ENCODE data around the gene RUNX1.

Gene RUNX1

GRCh38 chr21:35048706-35049617 lies at the start of gene RUNX1:
Gene RUNX1, minus strand, starts transcription at chr21:35049302.
- DNase-seq (ENCODE audit: low spot score): no peak

GRCh38 chr21:35097525-35097924 lies 48.4 kb upstream of the RUNX1 start:
- no peak for DNase-seq (ENCODE audit: low spot score)

GRCh38 chr21:35096959-35097358 lies 47.9 kb upstream of the RUNX1 start:
- DNase-seq (ENCODE audit: low spot score): no peak

- no peak for DNase-seq (ENCODE audit: low spot score)
These were observed 46.8 kb upstream of the RUNX1 start for GRCh38 chr21:35095859-35096291.

GRCh38 chr21:35093514-35093913 lies 44.4 kb upstream of the RUNX1 start:
- DNase-seq (ENCODE audit: low spot score): no peak

- DNase-seq (ENCODE audit: low spot score): no peak
These were observed 42.4 kb upstream of the RUNX1 start for GRCh38 chr21:35091496-35091895.

GRCh38 chr21:35090403-35090802 lies 41.3 kb upstream of the RUNX1 start:
- no peak for DNase-seq (ENCODE audit: low spot score)

GRCh38 chr21:35088319-35088771 lies 39.2 kb upstream of the RUNX1 start:
- no peak for DNase-seq (ENCODE audit: low spot score)

- no peak for DNase-seq (ENCODE audit: low spot score)
These were observed 37.3 kb upstream of the RUNX1 start for GRCh38 chr21:35086357-35086756.

GRCh38 chr21:35084869-35085268 lies 35.8 kb upstream of the RUNX1 start:
- no peak for DNase-seq (ENCODE audit: low spot score)

GRCh38 chr21:35083246-35083645 lies 34.1 kb upstream of the RUNX1 start:
- no peak for DNase-seq (ENCODE audit: low spot score)

- no peak for DNase-seq (ENCODE audit: low spot score)
These were observed 32.8 kb upstream of the RUNX1 start for GRCh38 chr21:35081861-35082260.

GRCh38 chr21:35079181-35079580 lies 30.1 kb upstream of the RUNX1 start:
- no peak for DNase-seq (ENCODE audit: low spot score)

GRCh38 chr21:35077975-35078374 lies 28.9 kb upstream of the RUNX1 start:
- no peak for DNase-seq (ENCODE audit: low spot score)

- no peak for DNase-seq (ENCODE audit: low spot score)
These were observed 28.4 kb upstream of the RUNX1 start for GRCh38 chr21:35077466-35077865.

GRCh38 chr21:35075546-35075945 lies 26.4 kb upstream of the RUNX1 start:
- DNase-seq (ENCODE audit: low spot score): no peak

GRCh38 chr21:35072960-35073359 lies 23.9 kb upstream of the RUNX1 start:
- DNase-seq (ENCODE audit: low spot score): no peak

GRCh38 chr21:35072557-35072956 lies 23.5 kb upstream of the RUNX1 start:
- DNase-seq (ENCODE audit: low spot score): no peak

- DNase-seq (ENCODE audit: low spot score): no peak
These were observed 22.2 kb upstream of the RUNX1 start for GRCh38 chr21:35071347-35071746.

- no peak for DNase-seq (ENCODE audit: low spot score)
These were observed 21.3 kb upstream of the RUNX1 start for GRCh38 chr21:35070436-35070835.

GRCh38 chr21:35066824-35067223 lies 17.7 kb upstream of the RUNX1 start:
- no peak for DNase-seq (ENCODE audit: low spot score)

- DNase-seq (ENCODE audit: low spot score): no peak
These were observed 14.5 kb upstream of the RUNX1 start for GRCh38 chr21:35063428-35064172.

- no peak for DNase-seq (ENCODE audit: low spot score)
These were observed 12.9 kb upstream of the RUNX1 start for GRCh38 chr21:35062016-35062415.

Measured in ecto neural progenitor cell (in vitro differentiated cells).